Testis (tissue), 3 donors: ENCODE data around the gene RERE. TPM values are rescaled to one million over a fixed set of nuclear protein-coding genes. Genes with fewer than 3 reads are reported as not detected.

ENCODE experiments used
- DNase-seq: peaks from one replicate; pipeline ENCODE4 v3.0.0-alpha.2; 2019
- H3K27ac ChIP-seq, 2 donors: fragments of 200-600 bp; sonication (generic); one replicate each; pipeline ENCODE4 v1.5.1; 2019
- H3K27me3 ChIP-seq: fragments of 200-600 bp; sonication (generic); one replicate; pipeline ENCODE4 v1.5.1; 2019
- H3K36me3 ChIP-seq: fragments of 200-600 bp; sonication (generic); one replicate; pipeline ENCODE4 v1.5.1; 2017; ENCODE audit warnings: low read depth; ENCODE audit errors: missing control alignments
- H3K4me1 ChIP-seq: fragments of 200-600 bp; sonication (generic); one replicate; pipeline ENCODE4 v1.5.1; 2019
- H3K4me3 ChIP-seq, 2 donors: fragments of 200-600 bp; sonication (generic); one replicate each; pipeline ENCODE4 v1.5.1; 2017 to 2019
- H3K9me3 ChIP-seq: fragments of 200-600 bp; sonication (generic); one replicate; pipeline ENCODE4 v1.5.1; 2017
- POLR2A ChIP-seq: fragments of 450-650 bp; IDR thresholded peaks from one replicate; pipeline ENCODE4 v1.6.1; 2017; ENCODE audit warnings: antibody characterized with exemption, mild to moderate bottlenecking, moderate library complexity
- WGBS, 2 donors: methylation state at CpG; one replicate each; pipeline ENCODE4 v1.1.5; 2018; 5-methylcytosine and 5-hydroxymethylcytosine counted together
- intact Hi-C: fragments of 100-400 bp; cut with DNase I; formaldehyde crosslinking; loops from one replicate; pipeline ENCODE4 v1.15.1; 2023; ENCODE audit warnings: low total_unique reads
- polyA plus RNA-seq: library from polyadenylated mRNA; stranded (reverse); fragments of 350-450 nt; fragmentation: Illumina TruSeq; extraction: RNeasy Lipid Tissue Mini Kit (QIAGEN cat#74804); gene quantifications from one replicate; pipeline ENCODE4 v1.2.3, GENCODE V29; 2014; ENCODE audit warnings: low read depth, low replicate concordance; ENCODE audit not compliant: insufficient read depth
- total RNA-seq, 2 donors: library from RNA; depleted of rRNA; stranded (reverse); fragments of >200 nt; gene quantifications; one replicate each; pipeline ENCODE4 v1.2.3, GENCODE V29; 2016
- TF ChIP-seq, protein P1 (sequence below), 3 experiments: fragments of 450-650 bp in 2 of 3; fragments of 200-600 bp in 1 of 3; sonication (generic) in 1 of 3; IDR thresholded peaks; one replicate each; pipeline ENCODE4 v1.5.1; 2016 to 2019; ENCODE audit warnings: antibody characterized with exemption in 3 of 3, mild to moderate bottlenecking in 2 of 3, moderate library complexity in 1 of 3

RERE gene
- total and polyA plus RNA-seq, 3 donors from 2014 or later: 90.8 to 229 (median 203) TPM

DNA sequence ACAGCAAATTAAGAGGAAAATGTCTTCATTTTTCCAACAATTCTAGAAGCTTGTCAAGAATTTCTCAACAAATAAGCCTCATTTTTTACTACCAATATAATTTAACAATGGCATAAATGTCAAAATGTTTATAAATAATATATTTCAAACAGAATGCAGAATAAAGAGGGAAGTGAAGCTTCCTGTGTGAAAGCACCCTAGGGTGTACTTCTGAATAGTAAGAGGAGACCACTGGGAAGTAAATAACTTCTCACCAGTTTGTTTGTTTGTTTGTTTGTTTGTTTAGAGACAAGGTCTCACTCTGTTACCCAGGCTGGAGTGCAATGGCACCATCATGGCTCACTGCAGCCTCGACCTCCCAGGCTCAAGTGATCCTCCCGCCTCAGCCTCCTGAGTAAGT, 255.2 kb downstream of the RERE start:
- no peak overlapping the region for H3K4me3 ChIP-seq
- no peak overlapping the region for H3K27ac ChIP-seq
- no peak for TF ChIP-seq POLR2A
- TF ChIP-seq, protein P1, sequence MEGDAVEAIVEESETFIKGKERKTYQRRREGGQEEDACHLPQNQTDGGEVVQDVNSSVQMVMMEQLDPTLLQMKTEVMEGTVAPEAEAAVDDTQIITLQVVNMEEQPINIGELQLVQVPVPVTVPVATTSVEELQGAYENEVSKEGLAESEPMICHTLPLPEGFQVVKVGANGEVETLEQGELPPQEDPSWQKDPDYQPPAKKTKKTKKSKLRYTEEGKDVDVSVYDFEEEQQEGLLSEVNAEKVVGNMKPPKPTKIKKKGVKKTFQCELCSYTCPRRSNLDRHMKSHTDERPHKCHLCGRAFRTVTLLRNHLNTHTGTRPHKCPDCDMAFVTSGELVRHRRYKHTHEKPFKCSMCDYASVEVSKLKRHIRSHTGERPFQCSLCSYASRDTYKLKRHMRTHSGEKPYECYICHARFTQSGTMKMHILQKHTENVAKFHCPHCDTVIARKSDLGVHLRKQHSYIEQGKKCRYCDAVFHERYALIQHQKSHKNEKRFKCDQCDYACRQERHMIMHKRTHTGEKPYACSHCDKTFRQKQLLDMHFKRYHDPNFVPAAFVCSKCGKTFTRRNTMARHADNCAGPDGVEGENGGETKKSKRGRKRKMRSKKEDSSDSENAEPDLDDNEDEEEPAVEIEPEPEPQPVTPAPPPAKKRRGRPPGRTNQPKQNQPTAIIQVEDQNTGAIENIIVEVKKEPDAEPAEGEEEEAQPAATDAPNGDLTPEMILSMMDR (IDR thresholded peaks at IDR 0.05): no peak
- H3K36me3 ChIP-seq: no peaks in the 10 kb centered on the region
- H3K27me3 ChIP-seq: no peaks in the 10 kb centered on the region
- DNase-seq: no peak
- WGBS, 2 donors: 87 to 97% methylated on average over 2 of the region's 2 CpGs
- intact Hi-C loops: loop anchor here (10.0 kb wide), 1 partner anchor 113 kb away; no protein-coding TSS in a partner anchor
- peaks cover 11% of the 10 kb centered on the region for H3K4me1 ChIP-seq
- H3K9me3 ChIP-seq: no peaks in the 10 kb centered on the region

DNA sequence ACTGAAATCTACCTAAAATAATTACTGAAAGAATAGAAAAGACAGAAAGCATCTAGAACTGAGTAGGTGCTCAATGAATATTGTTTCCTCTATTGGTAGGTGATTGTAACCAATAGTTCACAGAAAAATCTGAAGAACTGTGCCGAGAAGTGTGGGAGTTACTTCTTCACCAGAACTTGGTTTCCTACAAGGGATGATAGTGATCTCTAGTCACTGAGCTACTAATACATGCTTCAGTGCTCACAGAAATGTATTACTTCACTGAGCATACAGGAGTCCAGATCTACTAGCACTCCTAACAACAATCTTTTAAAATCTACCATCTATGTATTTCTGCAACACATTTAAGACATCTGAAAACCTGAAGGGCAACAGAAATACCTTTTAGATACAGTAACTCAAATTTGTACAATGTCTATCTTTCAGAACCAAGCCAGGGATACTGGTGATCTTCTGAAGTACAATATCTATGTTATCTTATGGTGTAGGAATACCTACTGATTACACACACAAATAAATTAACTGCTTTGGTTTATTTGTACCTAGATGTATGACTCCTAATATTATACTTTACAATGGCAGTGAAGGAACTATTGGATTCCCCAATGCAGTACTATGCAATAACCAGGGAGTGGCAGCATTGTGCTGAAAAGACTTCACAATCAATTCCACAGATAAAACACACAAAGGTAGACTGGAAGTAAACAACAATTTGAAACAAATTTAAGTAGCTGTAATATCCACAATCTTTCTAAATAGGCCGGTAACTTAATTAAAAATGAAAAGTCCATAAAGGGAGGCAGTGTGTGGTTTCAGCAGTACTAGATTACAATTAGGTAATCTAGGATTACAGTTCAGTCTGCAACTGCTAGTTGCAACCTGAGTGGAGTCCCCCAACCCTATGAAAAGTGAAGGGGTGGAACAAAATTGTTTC, 256.6 kb downstream of the RERE start:
- Histone ChIP-seq H3K4me1 (peaks cover 11% of the 10 kb centered on the region), H3K27me3 (no peaks in the 10 kb centered on the region), H3K27ac (no peak overlapping the region), H3K9me3 (no peaks in the 10 kb centered on the region), H3K4me3 (no peak overlapping the region), H3K36me3 (no peaks in the 10 kb centered on the region)
- intact Hi-C loops: loop anchor here (10.0 kb wide), 1 partner anchor 114 kb away; no protein-coding TSS in a partner anchor
- 52 to 53% methylated on average over 2 of the region's 2 CpGs for WGBS, 2 donors
- peak; percentile 44 for DNase-seq
- no peak for TF ChIP-seq POLR2A
- TF ChIP-seq, protein P1 (IDR thresholded peaks at IDR 0.05): peak; percentile 76 to 91 (median 91)

DNA sequence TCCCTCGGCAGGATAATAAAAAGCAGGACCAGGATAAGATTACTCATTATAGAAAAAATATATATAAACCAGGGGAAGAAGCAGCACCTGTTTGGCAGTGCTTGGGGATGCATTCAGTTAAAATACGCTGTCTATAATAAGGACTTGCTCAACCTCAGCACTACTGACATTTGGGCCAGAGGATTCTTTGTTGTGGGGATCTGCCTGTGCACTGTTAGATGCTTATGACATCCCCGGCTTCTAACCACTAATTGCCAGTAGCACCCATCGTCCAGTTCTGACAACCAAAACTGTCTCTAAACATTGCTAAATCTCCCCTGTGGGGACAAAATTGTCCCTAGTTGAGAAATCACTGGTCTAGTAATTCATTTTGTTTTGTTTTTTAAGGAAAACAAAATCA, 257.4 kb downstream of the RERE start:
- no peaks in the 10 kb centered on the region for H3K36me3 ChIP-seq
- H3K9me3 ChIP-seq: no peaks in the 10 kb centered on the region
- H3K27me3 ChIP-seq: no peaks in the 10 kb centered on the region
- H3K27ac ChIP-seq: no peak overlapping the region
- H3K4me1 ChIP-seq: peaks cover 11% of the 10 kb centered on the region
- no peak for DNase-seq
- no peak overlapping the region for H3K4me3 ChIP-seq
- TF ChIP-seq, protein P1 (IDR thresholded peaks at IDR 0.05): no peak
- TF ChIP-seq POLR2A: no peak
- WGBS, 2 donors: 88 to 95% methylated on average over 4 of the region's 4 CpGs
- intact Hi-C loops: loop anchor here (10.0 kb wide), 1 partner anchor 115 kb away; no protein-coding TSS in a partner anchor

DNA sequence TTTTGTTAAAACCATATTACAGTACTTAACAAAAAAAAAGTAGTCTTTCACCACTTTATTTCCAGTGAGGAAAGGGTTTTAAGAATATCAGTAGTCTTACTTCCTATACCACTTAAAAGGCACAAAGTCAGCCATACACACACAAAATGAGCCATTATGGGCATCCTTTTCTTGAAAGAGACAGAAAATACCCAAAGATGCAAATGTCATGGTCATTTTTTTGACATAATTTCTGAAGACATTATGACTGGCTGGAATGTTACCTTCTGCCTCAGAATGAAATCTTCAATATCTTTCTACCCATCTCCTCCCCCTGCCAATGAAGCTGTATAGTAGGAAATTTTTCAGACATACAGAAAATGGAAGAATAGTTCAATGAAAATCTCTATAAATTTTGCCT, 261.9 kb downstream of the RERE start:
- no peak for DNase-seq
- H3K27ac ChIP-seq: no peak overlapping the region
- intact Hi-C loops: no loop called here
- no peaks in the 10 kb centered on the region for H3K36me3 ChIP-seq
- H3K27me3 ChIP-seq: no peaks in the 10 kb centered on the region
- no peaks in the 10 kb centered on the region for H3K9me3 ChIP-seq
- no peak for TF ChIP-seq POLR2A
- TF ChIP-seq, protein P1 (IDR thresholded peaks at IDR 0.05): no peak
- no peaks in the 10 kb centered on the region for H3K4me1 ChIP-seq
- no peak overlapping the region for H3K4me3 ChIP-seq
